Parathyroid adenoma (tissue), 2 donors: ENCODE results near the gene TMEM63B.

ENCODE experiments used
- H2AFZ ChIP-seq: fragments of 300-600 bp; sonication (generic); one replicate; pipeline ENCODE4 v1.7.0; 2017; ENCODE audit warnings: antibody characterized with exemption, mild to moderate bottlenecking
- H3K27ac ChIP-seq: fragments of 300-600 bp; sonication (generic); one replicate; pipeline ENCODE4 v1.7.0; 2017
- H3K27me3 ChIP-seq: fragments of 300-600 bp; sonication (generic); one replicate; pipeline ENCODE4 v1.7.0; 2017; ENCODE audit warnings: low read length; ENCODE audit not compliant: control insufficient read depth, insufficient read depth
- H3K36me3 ChIP-seq: fragments of 300-600 bp; sonication (generic); one replicate; pipeline ENCODE4 v1.7.0; 2017; ENCODE audit warnings: low read length; ENCODE audit not compliant: control insufficient read depth, insufficient read depth
- H3K4me1 ChIP-seq: fragments of 300-600 bp; sonication (generic); one replicate; pipeline ENCODE4 v1.7.0; 2017; ENCODE audit warnings: control low read depth
- H3K4me2 ChIP-seq: fragments of 300-600 bp; sonication (generic); one replicate; pipeline ENCODE4 v1.7.0; 2017; ENCODE audit warnings: low read length
- H3K4me3 ChIP-seq: fragments of 300-600 bp; sonication (generic); one replicate; pipeline ENCODE4 v1.7.0; 2017; ENCODE audit warnings: low read depth, low read length
- H3K79me2 ChIP-seq: fragments of 300-600 bp; sonication (generic); one replicate; pipeline ENCODE4 v1.7.0; 2017; ENCODE audit warnings: control low read depth
- H3K9ac ChIP-seq: fragments of 300-600 bp; sonication (generic); one replicate; pipeline ENCODE4 v1.7.0; 2017; ENCODE audit warnings: mild to moderate bottlenecking
- H3K9me3 ChIP-seq: fragments of 300-600 bp; sonication (generic); one replicate; pipeline ENCODE4 v1.7.0; 2017; ENCODE audit warnings: low read length; ENCODE audit not compliant: control insufficient read depth
- CTCF ChIP-seq: fragments of 300-600 bp; sonication (generic); IDR thresholded peaks from one replicate; pipeline ENCODE4 v1.7.0; 2017; ENCODE audit warnings: antibody characterized with exemption, mild to moderate bottlenecking
- donor health status: primary hyperparathyroidism.

Gene TMEM63B

GRCh38 chr6:44115866-44116265 lies 11.5 kb upstream of the TMEM63B start:
- H3K4me3 ChIP-seq = no peak overlapping the region
- no peaks in the 10 kb centered on the region for H3K9me3 ChIP-seq
- TF ChIP-seq CTCF = no peak
- H3K79me2 ChIP-seq = peaks cover 17% of the 10 kb centered on the region
- no peaks in the 10 kb centered on the region for H3K36me3 ChIP-seq
- H2AFZ ChIP-seq = no peak overlapping the region
- H3K4me2 ChIP-seq = no peak overlapping the region
- no peaks in the 10 kb centered on the region for H3K27me3 ChIP-seq
- no peak overlapping the region for H3K27ac ChIP-seq
- no peaks in the 10 kb centered on the region for H3K4me1 ChIP-seq
- no peak overlapping the region for H3K9ac ChIP-seq

DNA sequence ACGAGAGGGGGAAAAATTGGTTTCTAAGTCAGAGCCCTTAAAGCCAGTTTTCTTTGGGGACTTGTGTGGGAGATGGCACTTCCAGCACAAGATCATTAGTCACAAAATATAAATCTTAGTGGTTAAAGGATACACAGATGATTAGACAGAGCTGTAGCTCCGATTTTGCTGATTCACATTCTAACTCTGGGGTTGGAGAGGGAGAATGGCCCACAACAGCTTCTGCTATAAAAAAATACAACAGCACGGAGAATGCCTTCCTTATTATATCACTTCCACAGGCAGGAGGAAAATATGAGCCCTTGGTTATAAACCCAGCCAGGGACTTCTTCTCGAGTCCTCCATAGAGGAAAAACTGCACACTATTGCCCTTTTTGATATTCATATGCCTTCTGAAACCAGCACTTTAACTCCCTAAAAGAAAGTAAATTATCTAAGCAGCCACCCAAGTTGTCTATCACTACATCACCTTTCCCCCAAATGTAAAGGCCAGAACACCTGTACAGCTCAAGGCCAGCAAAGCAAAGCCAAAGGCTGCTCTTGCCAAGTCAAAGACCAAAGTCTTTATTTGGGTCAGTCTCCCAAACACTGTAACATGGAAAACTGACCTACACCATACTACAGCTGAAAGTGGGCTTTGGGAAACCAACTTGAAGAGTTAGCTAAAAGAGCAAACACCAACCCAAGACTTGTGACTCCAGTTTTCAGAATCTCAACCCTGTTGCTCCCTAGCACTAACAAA lies 10.5 kb upstream of the TMEM63B start:
- H3K4me3 ChIP-seq = no peak overlapping the region
- H2AFZ ChIP-seq = no peak overlapping the region
- no peak overlapping the region for H3K27ac ChIP-seq
- H3K4me1 ChIP-seq = no peaks in the 10 kb centered on the region
- H3K36me3 ChIP-seq = no peaks in the 10 kb centered on the region
- H3K27me3 ChIP-seq = no peaks in the 10 kb centered on the region
- no peaks in the 10 kb centered on the region for H3K9me3 ChIP-seq
- H3K79me2 ChIP-seq = peaks cover 21% of the 10 kb centered on the region
- H3K4me2 ChIP-seq = no peak overlapping the region
- H3K9ac ChIP-seq = no peak overlapping the region
- TF ChIP-seq CTCF = no peak

DNA sequence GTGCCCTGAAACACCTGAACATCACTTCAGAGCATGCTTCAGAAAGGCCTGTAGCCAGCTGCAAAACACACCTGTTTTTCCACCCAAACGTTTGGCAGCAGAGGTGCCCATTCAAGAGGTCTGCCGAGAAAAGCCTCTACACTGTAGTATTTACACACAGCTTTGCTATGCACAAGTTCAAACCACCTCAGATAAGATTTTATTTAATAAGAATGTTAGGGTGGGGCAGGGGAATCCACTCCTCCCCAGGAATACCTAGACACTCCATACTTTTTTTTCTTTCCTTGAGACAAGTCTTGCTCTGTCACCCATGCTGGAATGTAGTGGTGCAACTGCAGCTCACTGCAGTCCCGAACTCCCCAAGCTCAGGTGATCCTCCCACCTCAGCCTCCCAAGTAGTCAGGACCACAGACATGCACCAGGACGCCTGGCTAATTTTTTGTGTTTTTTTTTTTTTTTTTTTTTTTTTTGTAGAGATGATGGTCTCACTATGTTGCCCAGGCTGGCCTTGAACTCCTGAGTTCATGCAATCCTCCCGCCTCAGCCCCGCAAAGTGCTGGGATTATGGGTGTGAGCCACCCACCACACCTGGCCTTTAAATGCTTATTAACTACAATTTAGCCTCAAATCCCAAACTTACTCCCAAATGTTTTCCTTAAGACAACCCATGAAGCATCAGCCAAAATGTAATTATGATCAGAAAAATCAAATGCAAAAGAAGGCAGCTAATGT lies 9.8 kb upstream of the TMEM63B start:
- Histone ChIP-seq H3K4me2 (no peak overlapping the region), H3K4me1 (no peaks in the 10 kb centered on the region), H3K27ac (no peak overlapping the region), H2AFZ (no peak overlapping the region), H3K9ac (no peak overlapping the region), H3K4me3 (no peak overlapping the region), H3K27me3 (no peaks in the 10 kb centered on the region), H3K9me3 (no peaks in the 10 kb centered on the region), H3K79me2 (peaks cover 23% of the 10 kb centered on the region), H3K36me3 (no peaks in the 10 kb centered on the region)
- TF ChIP-seq CTCF = no peak

GRCh38 chr6:44119704-44120262 lies 7.6 kb upstream of the TMEM63B start:
- H3K9ac ChIP-seq = no peak overlapping the region
- H3K27ac ChIP-seq = no peak overlapping the region
- TF ChIP-seq CTCF = no peak

More at GRCh38 chr6:44119704-44120262, 7.6 kb upstream of the TMEM63B start:
- H3K4me2 ChIP-seq = no peak overlapping the region
- H3K4me1 ChIP-seq = no peaks in the 10 kb centered on the region
- no peaks in the 10 kb centered on the region for H3K9me3 ChIP-seq
- peaks cover 27% of the 10 kb centered on the region for H3K79me2 ChIP-seq
- no peaks in the 10 kb centered on the region for H3K36me3 ChIP-seq
- no peak overlapping the region for H2AFZ ChIP-seq
- H3K27me3 ChIP-seq = no peaks in the 10 kb centered on the region
- H3K4me3 ChIP-seq = no peak overlapping the region
